Adrenal gland (tissue), 12 donors: ENCODE results near the gene WWOX. TPM values are rescaled to one million over a fixed set of nuclear protein-coding genes. Genes with fewer than 3 reads are reported as not detected.

ENCODE experiments used
- DNase-seq, 7 donors: peaks; one replicate each; pipeline ENCODE4 v3.0.0-alpha.2; 2019 to 2020
- H3K27ac ChIP-seq, 5 donors: fragments of 200-600 bp; sonication (generic) in 4 of 5; 1 replicate in 3 of 5; 2 replicates in 2 of 5; pipeline versions ENCODE4 v1.5.1 to v1.8.0; 2016 to 2020; ENCODE audit warnings: mild to moderate bottlenecking in 1 of 5
- H3K27me3 ChIP-seq: fragments of 200-600 bp; 2 replicates; pipeline ENCODE4 v1.8.0; 2021
- H3K36me3 ChIP-seq, 2 donors: fragments of 200-600 bp; replicated peaks in 1 of 2; 1 replicate in 1 of 2; 2 replicates in 1 of 2; pipeline versions ENCODE4 v1.5.1 to v1.8.0; 2018 to 2022
- H3K4me1 ChIP-seq, 2 donors: fragments of 200-600 bp; replicated peaks in 1 of 2; 1 replicate in 1 of 2; 2 replicates in 1 of 2; pipeline versions ENCODE4 v1.5.1 to v1.8.0; 2018 to 2021
- H3K4me3 ChIP-seq, 4 donors: fragments of 200-600 bp; sonication (generic) in 3 of 4; one replicate each; pipeline ENCODE4 v1.5.1; 2016 to 2018
- H3K9me3 ChIP-seq, 3 donors: fragments of 200-600 bp; sonication (generic) in 1 of 3; replicated peaks in 1 of 3; 1 replicate in 2 of 3; 2 replicates in 1 of 3; pipeline versions ENCODE4 v1.5.1 to v1.8.0; 2016 to 2021
- POLR2A ChIP-seq, 2 donors: fragments of 450-650 bp; IDR thresholded peaks; one replicate each; pipeline ENCODE4 v1.6.1; 2017; ENCODE audit warnings: antibody characterized with exemption in 2 of 2, mild to moderate bottlenecking in 2 of 2, moderate library complexity in 1 of 2
- WGBS, 4 donors: extraction: QIAGEN DNeasy Blood & Tissue Kit in 2 of 4; methylation state at CpG; one replicate each; pipeline versions ENCODE4 v1.1.5 to v1.1.7; 2013 to 2017; 5-methylcytosine and 5-hydroxymethylcytosine counted together
- intact Hi-C, 2 donors: fragments of 100-400 bp; cut with DNase I; formaldehyde crosslinking; loops; one replicate each; pipeline versions ENCODE4 v1.14.1 to v1.15.0; 2022 to 2023
- polyA plus RNA-seq, 3 donors: library from polyadenylated mRNA; stranded (reverse); fragments of 200-250 nt in 2 of 3; fragments of 350-450 nt in 1 of 3; fragmentation: Illumina TruSeq in 1 of 3; extraction: RNeasy Lipid Tissue Mini Kit (QIAGEN cat#74804) in 1 of 3; gene quantifications; one replicate each; pipeline ENCODE4 v1.2.3, GENCODE V29; 2013 to 2014
- total RNA-seq, 9 donors: library from RNA; depleted of rRNA in 4 of 9; stranded (reverse); fragments of >200 nt in 4 of 9; fragments of 120-200 nt in 1 of 9; fragmentation: NEBNext Ultra II Directional in 1 of 9; extraction: Animal tissue kit (Norgen Biotek cat#: 25700) in 1 of 9; gene quantifications; one replicate each; pipeline versions ENCODE4 v1.1.0 to v1.2.4, GENCODE V29; 2013 to 2023
- TF ChIP-seq, protein P1 (sequence below), 6 experiments: fragments of 450-650 bp in 4 of 6; fragments of 200-600 bp in 2 of 6; sonication (generic) in 1 of 6; IDR thresholded peaks; 1 replicate in 5 of 6; 2 replicates in 1 of 6; pipeline versions ENCODE4 v1.5.1 to v1.8.0; 2016 to 2021; ENCODE audit warnings: antibody characterized with exemption in 6 of 6, mild to moderate bottlenecking in 2 of 6, moderate library complexity in 1 of 6
- donor health status: healthy with polysubstance abuse.
- donor health status: Bipolar disorder and iron deficiency.
- donor health status: DM: yes; HTN: yes; CAD: no.
- donor health status: DM: no; HTN: no; CAD: no.
- donor health status: DM: no; HTN: no; CAD: no.
- donor health status: DM: yes; HTN: yes; CAD: no.

The WWOX gene
- total and polyA plus RNA-seq, 12 donors, result 11.8 to 74.6 (median 20.5) TPM

DNA sequence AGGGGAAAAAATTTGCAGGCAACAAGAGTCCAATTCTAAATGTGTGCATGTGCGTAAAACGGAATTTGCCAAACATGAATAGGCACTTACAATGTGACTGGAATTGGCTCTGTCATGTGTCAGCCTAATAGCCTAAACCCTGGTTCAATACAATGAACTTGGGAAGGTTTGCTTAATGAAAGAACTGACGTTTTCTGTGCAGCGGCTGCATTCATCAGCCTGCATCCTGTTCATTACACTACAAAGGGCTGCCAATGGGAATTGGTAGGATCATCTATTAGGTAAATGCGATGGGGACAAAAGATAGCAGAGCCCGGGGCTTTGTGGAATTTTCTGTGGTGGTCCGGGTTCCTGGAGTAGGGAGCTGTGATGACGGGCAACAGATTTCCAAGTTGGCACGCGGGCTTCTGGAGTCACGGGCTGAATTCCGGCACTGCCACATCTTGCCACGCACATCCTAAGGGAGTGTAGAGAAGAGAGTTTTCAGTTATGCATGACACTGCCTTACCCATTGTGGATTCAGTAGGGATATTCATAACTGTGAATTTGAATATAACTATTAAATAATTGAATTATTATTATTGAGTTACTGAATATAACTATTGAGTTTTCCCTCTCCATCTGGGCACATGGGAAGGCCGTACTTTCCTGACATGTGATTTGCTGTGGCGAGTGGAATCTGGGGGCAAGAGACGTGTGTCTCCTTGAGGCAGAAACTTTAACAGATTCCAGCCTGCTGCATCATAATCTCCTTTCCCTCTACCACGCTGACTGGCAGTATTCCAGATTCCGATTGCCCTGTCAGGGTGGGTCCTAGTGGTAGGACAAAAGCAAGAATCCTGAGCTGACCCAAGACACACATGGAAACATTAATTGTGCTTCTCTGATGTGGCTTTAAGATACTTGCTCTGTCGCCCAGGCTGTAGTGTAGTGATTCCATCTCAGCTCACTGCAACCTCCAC lies 565.6 kb downstream of the WWOX start:
- Histone ChIP-seq H3K4me1 (peaks cover 0 to 11% of the 10 kb centered on the region in 2 donors), H3K9me3 (no peaks in the 10 kb centered on the region), H3K27ac (no peak overlapping the region), H3K27me3 (no peaks in the 10 kb centered on the region), H3K36me3 (no peaks in the 10 kb centered on the region), H3K4me3 (no peak overlapping the region)
- no peak for TF ChIP-seq POLR2A (IDR thresholded peaks at IDR 0.05)
- TF ChIP-seq, protein P1, sequence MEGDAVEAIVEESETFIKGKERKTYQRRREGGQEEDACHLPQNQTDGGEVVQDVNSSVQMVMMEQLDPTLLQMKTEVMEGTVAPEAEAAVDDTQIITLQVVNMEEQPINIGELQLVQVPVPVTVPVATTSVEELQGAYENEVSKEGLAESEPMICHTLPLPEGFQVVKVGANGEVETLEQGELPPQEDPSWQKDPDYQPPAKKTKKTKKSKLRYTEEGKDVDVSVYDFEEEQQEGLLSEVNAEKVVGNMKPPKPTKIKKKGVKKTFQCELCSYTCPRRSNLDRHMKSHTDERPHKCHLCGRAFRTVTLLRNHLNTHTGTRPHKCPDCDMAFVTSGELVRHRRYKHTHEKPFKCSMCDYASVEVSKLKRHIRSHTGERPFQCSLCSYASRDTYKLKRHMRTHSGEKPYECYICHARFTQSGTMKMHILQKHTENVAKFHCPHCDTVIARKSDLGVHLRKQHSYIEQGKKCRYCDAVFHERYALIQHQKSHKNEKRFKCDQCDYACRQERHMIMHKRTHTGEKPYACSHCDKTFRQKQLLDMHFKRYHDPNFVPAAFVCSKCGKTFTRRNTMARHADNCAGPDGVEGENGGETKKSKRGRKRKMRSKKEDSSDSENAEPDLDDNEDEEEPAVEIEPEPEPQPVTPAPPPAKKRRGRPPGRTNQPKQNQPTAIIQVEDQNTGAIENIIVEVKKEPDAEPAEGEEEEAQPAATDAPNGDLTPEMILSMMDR (IDR thresholded peaks at IDR 0.05), result no peak
- 89 to 93% (median 91%) methylated on average over 19 of the region's 19 CpGs for WGBS, 4 donors
- no peak for DNase-seq
- intact Hi-C loops, result no loop called here

DNA sequence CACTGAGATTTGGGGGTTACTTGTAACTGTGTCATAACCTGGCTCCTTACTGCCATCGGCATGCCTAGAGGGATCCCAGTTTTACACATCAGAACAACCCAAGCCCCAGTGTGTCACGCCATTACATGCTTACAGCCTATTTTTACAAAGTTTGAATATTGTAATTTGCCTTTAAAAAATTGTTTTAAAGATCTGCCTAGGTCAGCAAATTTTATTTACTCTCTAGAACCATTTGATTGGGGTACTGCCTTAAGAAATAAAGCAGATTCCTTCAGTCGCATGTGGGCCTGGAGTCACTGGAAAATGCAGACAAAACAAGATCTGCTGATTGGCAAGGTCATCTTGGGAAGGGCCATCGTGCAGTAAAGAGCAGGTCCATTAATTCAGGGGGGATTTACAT lies 566.9 kb downstream of the WWOX start:
- no peaks in the 10 kb centered on the region for H3K27me3 ChIP-seq
- no peak overlapping the region for H3K27ac ChIP-seq
- peaks cover 0 to 11% of the 10 kb centered on the region in 2 donors for H3K4me1 ChIP-seq
- H3K36me3 ChIP-seq, result no peaks in the 10 kb centered on the region
- 86 to 90% (median 88%) methylated on average over 4 of the region's 4 CpGs for WGBS, 4 donors
- intact Hi-C loops, result no loop called here
- H3K4me3 ChIP-seq, result no peak overlapping the region
- no peak for TF ChIP-seq POLR2A (IDR thresholded peaks at IDR 0.05)
- TF ChIP-seq, protein P1 (IDR thresholded peaks at IDR 0.05), result no peak
- no peak for DNase-seq
- H3K9me3 ChIP-seq, result no peaks in the 10 kb centered on the region

DNA sequence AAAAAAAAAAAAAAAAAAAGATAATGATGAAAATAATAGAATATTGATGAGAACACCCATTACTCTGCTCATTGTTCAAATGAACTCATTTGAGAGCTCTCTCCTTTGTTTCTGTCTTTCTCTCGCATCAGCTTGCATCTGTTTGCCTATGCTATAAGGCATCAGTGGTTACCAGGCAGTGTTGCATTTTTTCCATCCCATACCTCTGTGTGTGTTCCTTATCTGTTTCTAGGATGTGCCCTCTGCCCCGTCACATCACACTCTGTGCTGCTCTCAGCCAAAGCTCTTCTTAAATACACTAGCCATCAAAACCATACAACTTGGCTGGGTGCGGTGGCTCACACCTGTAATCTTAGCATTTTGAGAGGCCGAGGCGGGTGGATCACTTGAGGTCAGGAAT lies 568.2 kb downstream of the WWOX start:
- TF ChIP-seq, protein P1 (IDR thresholded peaks at IDR 0.05), result no peak
- TF ChIP-seq POLR2A (IDR thresholded peaks at IDR 0.05), result no peak
- Histone ChIP-seq H3K4me3 (no peak overlapping the region), H3K4me1 (peaks cover 0 to 11% of the 10 kb centered on the region in 2 donors), H3K27ac (no peak overlapping the region), H3K9me3 (no peaks in the 10 kb centered on the region), H3K27me3 (no peaks in the 10 kb centered on the region), H3K36me3 (no peaks in the 10 kb centered on the region)
- intact Hi-C loops, result no loop called here
- DNase-seq, result no peak
- 95 to 99% (median 98%) methylated on average over 5 of the region's 5 CpGs for WGBS, 4 donors

DNA sequence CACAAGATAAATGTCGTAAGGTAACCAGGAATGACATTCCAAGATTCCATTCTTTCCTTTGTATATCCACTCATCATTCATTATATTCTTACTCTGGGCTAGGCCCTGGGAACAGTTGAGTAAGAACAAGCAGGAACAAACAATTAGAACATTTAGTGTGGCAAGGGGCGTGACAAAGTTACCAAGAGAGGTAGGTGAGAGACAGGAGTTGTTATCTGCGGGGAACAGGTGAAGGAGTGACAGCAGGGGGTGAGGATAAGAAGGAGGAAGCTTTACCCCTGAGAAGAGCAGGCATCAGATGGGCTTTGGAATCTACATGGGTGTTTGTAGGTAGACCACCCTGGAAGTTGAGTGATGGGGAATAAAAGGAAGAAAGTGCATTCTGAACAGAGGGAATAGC lies 568.9 kb downstream of the WWOX start:
- H3K9me3 ChIP-seq, result no peaks in the 10 kb centered on the region
- 82 to 97% (median 96%) methylated on average over 3 of the region's 3 CpGs for WGBS, 4 donors
- no peak overlapping the region for H3K4me3 ChIP-seq
- no peak for TF ChIP-seq POLR2A (IDR thresholded peaks at IDR 0.05)
- TF ChIP-seq, protein P1 (IDR thresholded peaks at IDR 0.05), result no peak
- intact Hi-C loops, result no loop called here
- H3K27me3 ChIP-seq, result no peaks in the 10 kb centered on the region
- H3K36me3 ChIP-seq, result no peaks in the 10 kb centered on the region
- H3K4me1 ChIP-seq, result peaks cover 0 to 11% of the 10 kb centered on the region in 2 donors
- no peak for DNase-seq
- H3K27ac ChIP-seq, result no peak overlapping the region
